Inflammatory macrophage treated with lipopolysaccharide for 1 hour (primary cell): ENCODE measurements around the gene EYA4.
"Not testable (repeated sequence)": the region's sequence is repeated elsewhere in the genome, so short reads cannot be mapped to it uniquely, and the experiment has no call there.

Experiments
- DNase-seq, 2 donors: peaks; one replicate each; pipeline ENCODE4 v3.0.0-alpha.2; 2020 to 2022

The EYA4 gene

GRCh38 chr6:133359256-133359655 lies 118.1 kb downstream of the EYA4 start:
- DNase-seq, result no peak

GRCh38 chr6:133359760-133360159 lies 118.6 kb downstream of the EYA4 start:
- DNase-seq, result no peak

GRCh38 chr6:133360194-133360593 lies 119.0 kb downstream of the EYA4 start:
- DNase-seq, result no peak

DNA sequence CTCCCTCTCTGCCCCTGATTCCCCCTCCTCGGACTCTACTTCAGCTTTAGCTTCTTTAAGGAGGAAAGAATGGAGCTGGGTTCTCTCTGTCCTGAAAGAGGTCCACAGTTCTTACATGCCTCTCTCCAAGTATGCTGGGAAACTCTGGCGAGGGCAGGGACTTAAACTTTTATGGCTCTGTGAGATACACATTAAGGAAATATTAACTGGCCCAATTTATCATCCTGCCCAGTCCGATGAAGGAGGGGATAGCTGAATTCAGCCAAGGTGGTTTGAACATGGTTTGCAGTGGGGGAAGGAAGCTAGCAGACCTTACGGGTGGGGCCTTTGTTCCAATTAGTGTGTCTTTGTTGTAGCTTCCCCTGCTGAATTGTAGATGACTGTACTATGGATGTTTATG lies 121.7 kb downstream of the EYA4 start:
- DNase-seq, result no peak

DNA sequence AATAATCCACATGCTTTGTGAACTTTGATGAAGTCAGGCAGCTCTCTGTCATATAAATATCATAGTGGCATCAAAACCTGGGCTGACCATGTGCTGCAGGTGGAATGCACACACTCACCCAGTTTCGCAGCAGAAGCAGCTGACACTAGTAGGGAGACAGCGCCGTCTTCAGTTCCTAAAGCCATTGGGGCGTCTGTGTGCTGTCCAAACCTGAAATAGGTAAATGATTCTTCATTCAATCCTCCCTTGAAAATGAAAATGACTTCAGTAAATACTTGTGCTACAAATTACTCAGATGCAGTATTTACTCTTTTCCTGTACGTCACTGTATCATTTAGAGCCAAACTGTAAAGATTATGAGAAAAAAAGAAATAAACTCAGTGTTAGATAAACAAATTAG lies 127.5 kb downstream of the EYA4 start:
- DNase-seq, result no peak

- no peak for DNase-seq
These were observed 128.7 kb downstream of the EYA4 start for GRCh38 chr6:133369773-133370272.

- no peak for DNase-seq
These were observed 135.6 kb downstream of the EYA4 start for GRCh38 chr6:133376743-133377142.

DNA sequence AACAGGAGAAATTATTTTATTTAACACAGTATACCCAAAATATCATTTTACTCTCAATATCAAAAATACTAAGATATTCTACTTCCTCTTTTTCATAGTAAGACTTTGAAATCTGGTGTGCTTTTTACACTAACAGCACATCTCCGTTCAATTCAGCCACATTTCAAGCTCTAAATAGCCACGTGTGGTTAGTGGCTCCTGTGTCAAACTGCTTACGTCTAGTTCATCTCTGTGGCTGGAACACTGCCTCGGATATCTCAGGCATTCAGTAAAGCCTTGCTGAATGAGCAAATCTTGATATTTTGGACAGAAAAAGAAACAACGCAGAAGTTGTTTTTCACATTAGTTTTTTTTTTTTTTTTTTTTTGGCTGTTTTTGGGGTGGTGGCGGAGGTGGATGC lies 136.1 kb downstream of the EYA4 start:
- no peak for DNase-seq

GRCh38 chr6:133380047-133380446 lies 138.9 kb downstream of the EYA4 start:
- no peak for DNase-seq

DNA sequence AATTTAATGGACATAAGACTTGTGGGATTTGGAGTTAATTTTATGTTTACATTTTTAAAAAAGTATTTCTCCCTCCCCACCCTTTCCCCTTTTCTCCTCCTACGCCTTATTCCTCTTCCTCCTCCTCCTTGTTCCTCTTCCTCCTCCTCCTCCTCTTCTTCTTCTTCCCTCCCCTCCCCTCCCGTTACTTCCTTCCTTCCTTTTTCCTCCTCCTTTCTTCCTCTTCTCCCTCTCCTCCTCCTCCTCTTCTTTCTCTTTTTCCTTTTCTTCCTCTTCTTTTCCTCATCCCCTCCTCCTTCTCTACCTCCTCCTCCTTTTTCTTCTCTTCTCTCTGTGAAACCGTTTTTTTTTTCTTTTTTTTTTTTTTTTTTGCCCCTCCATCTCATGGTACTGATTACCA lies 139.6 kb downstream of the EYA4 start:
- DNase-seq, result no peak

DNA sequence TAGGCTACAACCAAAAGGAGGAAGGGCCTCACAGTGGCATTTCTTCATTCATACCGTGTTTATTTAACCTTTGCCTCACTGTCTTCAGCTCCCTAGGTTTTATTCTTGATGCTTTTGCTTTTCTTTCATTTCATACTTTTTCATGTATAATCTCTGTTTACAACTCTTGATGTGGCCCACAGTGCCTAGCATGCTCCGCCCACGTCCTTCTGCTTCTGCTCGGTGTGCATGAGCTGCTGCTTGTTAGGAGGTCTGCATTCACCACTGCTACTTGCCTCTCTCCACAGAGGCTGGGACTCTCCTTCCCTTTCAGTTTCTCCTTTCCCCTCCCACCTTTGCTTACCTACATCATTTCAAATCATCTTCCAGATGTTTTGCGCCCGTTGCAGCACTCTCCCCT lies 147.6 kb downstream of the EYA4 start:
- DNase-seq, result no peak

GRCh38 chr6:133390168-133390567 lies 149.0 kb downstream of the EYA4 start:
- no peak for DNase-seq

DNA sequence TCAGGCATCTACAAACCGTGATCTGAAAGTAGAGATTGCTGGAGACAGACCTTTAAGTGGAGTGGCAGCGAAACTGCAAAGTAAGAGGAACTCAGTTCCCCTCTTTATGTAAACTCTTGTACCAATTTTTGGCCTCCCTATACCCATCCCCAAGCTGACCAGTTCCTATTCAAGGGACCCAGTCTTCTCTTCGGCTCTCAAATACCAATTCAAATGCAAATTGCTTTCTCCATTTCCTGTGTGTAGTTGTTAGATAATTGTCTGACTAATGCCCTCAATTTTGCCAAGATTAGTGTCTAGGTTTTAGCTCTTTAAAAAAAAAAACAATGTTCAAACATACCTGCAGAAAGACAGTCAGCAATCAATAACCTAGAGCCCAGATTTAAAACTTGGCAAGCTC lies 150.9 kb downstream of the EYA4 start:
- no peak for DNase-seq

GRCh38 chr6:133392641-133393040 lies 151.5 kb downstream of the EYA4 start:
- DNase-seq, result no peak

GRCh38 chr6:133393891-133394290 lies 152.7 kb downstream of the EYA4 start:
- DNase-seq, result no peak

- DNase-seq, result no peak
These were observed 153.5 kb downstream of the EYA4 start for GRCh38 chr6:133394630-133395029.

DNA sequence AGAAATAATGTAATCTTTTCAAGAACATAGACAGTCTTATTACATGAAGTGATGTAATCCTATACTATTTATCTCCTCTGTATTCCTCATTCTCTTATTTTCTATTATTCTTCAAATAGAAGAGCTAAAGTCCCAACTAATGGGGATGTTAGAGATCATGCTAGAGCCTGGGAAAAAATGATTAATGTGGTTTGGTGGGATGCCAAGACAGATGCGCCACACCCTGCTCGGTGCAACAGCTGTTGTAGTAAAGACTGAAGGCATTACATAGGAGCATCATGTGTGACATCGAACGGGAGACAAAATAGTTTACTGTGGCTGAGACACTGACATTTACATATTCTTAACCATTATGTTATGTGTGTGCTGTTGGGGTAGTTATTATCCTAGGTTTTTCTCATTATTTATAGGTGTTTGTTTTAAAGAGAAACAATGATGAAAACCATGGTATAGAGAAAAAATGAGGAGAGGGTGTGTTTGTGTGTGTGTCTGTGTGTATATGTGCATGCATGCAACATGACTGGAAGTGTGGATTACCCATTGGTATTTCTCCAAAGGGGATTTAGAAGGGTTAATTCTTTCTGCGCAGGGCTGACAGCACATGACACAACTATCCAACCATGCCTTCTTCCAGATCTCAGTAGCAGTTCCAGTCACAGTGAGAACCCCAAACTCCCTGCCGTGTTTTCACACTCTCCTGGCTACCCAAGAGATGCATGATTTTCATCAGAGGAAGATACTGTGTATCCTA lies 155.3 kb downstream of the EYA4 start:
- DNase-seq, result no peak

- no peak for DNase-seq
These were observed 155.8 kb downstream of the EYA4 start for GRCh38 chr6:133396984-133397348.

DNA sequence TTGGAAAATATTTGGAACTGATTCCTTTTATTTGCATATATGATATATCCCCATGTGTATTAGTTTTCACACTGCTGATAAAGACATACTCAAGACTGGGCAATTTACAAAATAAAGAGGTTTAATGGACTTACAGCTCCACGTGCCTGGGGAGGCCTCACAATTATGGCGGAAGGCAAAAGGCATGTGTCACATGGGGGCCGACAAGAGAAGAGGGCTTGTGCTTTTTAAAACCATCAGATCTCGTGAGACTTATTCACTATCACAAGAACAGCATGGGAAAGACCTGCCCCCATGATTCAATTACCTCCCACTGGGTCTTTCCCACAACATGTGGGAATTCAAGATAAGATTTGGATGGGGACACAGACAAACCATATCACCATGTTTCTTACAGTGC lies 156.4 kb downstream of the EYA4 start:
- not testable (repeated sequence) for DNase-seq

- DNase-seq, result no peak
These were observed 158.3 kb downstream of the EYA4 start for GRCh38 chr6:133399426-133399825.

- DNase-seq, result no peak
These were observed 163.0 kb downstream of the EYA4 start for GRCh38 chr6:133404151-133404550.

GRCh38 chr6:133404728-133405127 lies 163.6 kb downstream of the EYA4 start:
- DNase-seq, result no peak

DNA sequence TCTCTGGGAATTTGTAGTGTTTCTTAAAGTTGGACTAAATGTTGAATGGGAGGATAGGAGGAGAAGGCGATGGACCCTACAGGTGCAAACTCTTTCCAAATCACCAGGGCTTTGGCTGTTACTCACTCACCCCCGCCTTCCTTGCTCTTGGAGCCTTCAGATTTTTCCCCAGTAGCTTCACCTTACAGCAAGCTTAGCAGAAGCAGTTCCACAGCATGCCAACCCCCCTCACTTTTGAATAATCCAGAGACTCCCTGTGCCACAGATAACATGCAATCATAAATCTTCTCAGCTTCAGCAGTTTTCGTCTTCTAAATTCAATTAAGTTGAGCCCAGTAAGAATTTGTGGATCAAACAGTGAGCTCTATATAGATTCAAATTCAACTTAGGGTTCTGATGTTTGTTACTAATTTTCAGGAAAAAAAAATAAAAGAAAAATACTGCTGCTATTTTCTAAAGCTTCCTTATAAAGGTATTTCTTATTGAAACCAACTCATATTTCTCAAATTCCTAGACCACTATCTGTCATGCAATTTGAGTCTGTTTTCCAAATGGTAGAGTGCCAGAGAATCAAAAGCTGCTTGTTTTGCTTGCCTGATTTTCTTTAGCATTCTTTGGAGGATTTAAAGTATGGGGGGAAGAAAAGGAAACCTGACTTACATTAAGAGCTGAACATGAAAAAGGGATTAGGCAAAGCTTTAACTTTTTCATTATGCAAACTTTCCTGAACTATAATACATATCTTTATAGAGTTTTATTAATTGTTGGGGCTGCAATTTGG lies 166.4 kb downstream of the EYA4 start:
- no peak for DNase-seq

GRCh38 chr6:133408132-133408531 lies 167.0 kb downstream of the EYA4 start:
- no peak for DNase-seq
